Measurements from ENCODE around the gene MAPK14. TPM values are rescaled to one million over a fixed set of nuclear protein-coding genes. Genes with fewer than 3 reads are reported as not detected.

MAPK14 gene
- total RNA-seq, 3 donors from 2014 or later: 35.7 to 40.9 (median 38.7) TPM

GRCh38 chr6:36050947-36051710 is 23.5 kb downstream of the MAPK14 start:
- peaks cover 19% of the 10 kb centered on the region for H3K4me1 Mint-ChIP-seq (ENCODE audit: low read depth)
- DNase-seq (no peak), ATAC-seq (no peak)
- no peak overlapping the region for H3K4me3 Mint-ChIP-seq
- H3K9me3 Mint-ChIP-seq: no peaks in the 10 kb centered on the region
- H3K27me3 Mint-ChIP-seq (ENCODE audit: low read depth): no peaks in the 10 kb centered on the region
- peaks cover 6% of the 10 kb centered on the region for H3K36me3 Mint-ChIP-seq (ENCODE audit: insufficient read depth)

GRCh38 chr6:36052097-36052496 is 24.5 kb downstream of the MAPK14 start:
- no peak overlapping the region for H3K4me3 Mint-ChIP-seq
- H3K36me3 Mint-ChIP-seq (ENCODE audit: insufficient read depth): peaks cover 5% of the 10 kb centered on the region
- peaks cover 15% of the 10 kb centered on the region for H3K4me1 Mint-ChIP-seq (ENCODE audit: low read depth)
- H3K9me3 Mint-ChIP-seq: no peaks in the 10 kb centered on the region
- H3K27me3 Mint-ChIP-seq (ENCODE audit: low read depth): no peaks in the 10 kb centered on the region
- ATAC-seq: no peak
- DNase-seq: no peak

- ATAC-seq: no peak
- H3K4me3 Mint-ChIP-seq: no peak overlapping the region
- no peaks in the 10 kb centered on the region for H3K9me3 Mint-ChIP-seq
Observed at GRCh38 chr6:36053878-36054277, 26.3 kb downstream of the MAPK14 start.

GRCh38 chr6:36054415-36054814 is 26.8 kb downstream of the MAPK14 start:
- H3K4me1 Mint-ChIP-seq (ENCODE audit: low read depth): peaks cover 14% of the 10 kb centered on the region
- H3K36me3 Mint-ChIP-seq (ENCODE audit: insufficient read depth): peaks cover 7% of the 10 kb centered on the region
- H3K9me3 Mint-ChIP-seq: no peaks in the 10 kb centered on the region
- H3K27me3 Mint-ChIP-seq (ENCODE audit: low read depth): no peaks in the 10 kb centered on the region
- H3K4me3 Mint-ChIP-seq: no peak overlapping the region
- DNase-seq: no peak
- ATAC-seq: no peak

More at GRCh38 chr6:36053878-36054277, 26.3 kb downstream of the MAPK14 start:
- Mint-ChIP-seq H3K4me1 (ENCODE audit: low read depth) (peaks cover 13% of the 10 kb centered on the region), H3K27me3 (ENCODE audit: low read depth) (no peaks in the 10 kb centered on the region), H3K36me3 (ENCODE audit: insufficient read depth) (peaks cover 5% of the 10 kb centered on the region)
- DNase-seq: no peak

GRCh38 chr6:36054956-36055355 is 27.3 kb downstream of the MAPK14 start:
- H3K4me1 Mint-ChIP-seq (ENCODE audit: low read depth): peaks cover 17% of the 10 kb centered on the region
- no peaks in the 10 kb centered on the region for H3K27me3 Mint-ChIP-seq (ENCODE audit: low read depth)
- H3K36me3 Mint-ChIP-seq (ENCODE audit: insufficient read depth): peaks cover 12% of the 10 kb centered on the region
- ATAC-seq: no peak
- no peak for DNase-seq
- no peaks in the 10 kb centered on the region for H3K9me3 Mint-ChIP-seq
- H3K4me3 Mint-ChIP-seq: no peak overlapping the region

GRCh38 chr6:36056178-36056577 is 28.6 kb downstream of the MAPK14 start:
- H3K27me3 Mint-ChIP-seq (ENCODE audit: low read depth): no peaks in the 10 kb centered on the region
- no peaks in the 10 kb centered on the region for H3K9me3 Mint-ChIP-seq
- peaks cover 17% of the 10 kb centered on the region for H3K4me1 Mint-ChIP-seq (ENCODE audit: low read depth)
- H3K36me3 Mint-ChIP-seq (ENCODE audit: insufficient read depth): peaks cover 21% of the 10 kb centered on the region
- H3K4me3 Mint-ChIP-seq: no peak overlapping the region
- DNase-seq (no peak), ATAC-seq (no peak)

GRCh38 chr6:36061236-36061635 is 33.6 kb downstream of the MAPK14 start:
- Mint-ChIP-seq H3K36me3 (ENCODE audit: insufficient read depth) (peaks cover 30% of the 10 kb centered on the region), H3K4me3 (no peak overlapping the region), H3K9me3 (no peaks in the 10 kb centered on the region), H3K4me1 (ENCODE audit: low read depth) (peaks cover 33% of the 10 kb centered on the region), H3K27me3 (ENCODE audit: low read depth) (no peaks in the 10 kb centered on the region)
- no peak for ATAC-seq
- DNase-seq: no peak

GRCh38 chr6:36062247-36062646 is 34.6 kb downstream of the MAPK14 start:
- Mint-ChIP-seq H3K4me1 (ENCODE audit: low read depth) (peaks cover 40% of the 10 kb centered on the region), H3K27me3 (ENCODE audit: low read depth) (no peaks in the 10 kb centered on the region), H3K36me3 (ENCODE audit: insufficient read depth) (peaks cover 30% of the 10 kb centered on the region), H3K9me3 (no peaks in the 10 kb centered on the region), H3K4me3 (no peak overlapping the region)
- DNase-seq: no peak
- ATAC-seq: no peak

GRCh38 chr6:36063318-36064060 is 35.9 kb downstream of the MAPK14 start:
- Mint-ChIP-seq H3K4me3 (no peak overlapping the region), H3K36me3 (ENCODE audit: insufficient read depth) (peaks cover 27% of the 10 kb centered on the region), H3K9me3 (no peaks in the 10 kb centered on the region), H3K27me3 (ENCODE audit: low read depth) (no peaks in the 10 kb centered on the region), H3K4me1 (ENCODE audit: low read depth) (peaks cover 53% of the 10 kb centered on the region)
- DNase-seq: no peak
- ATAC-seq: no peak

GRCh38 chr6:36064770-36065396 is 37.3 kb downstream of the MAPK14 start:
- Mint-ChIP-seq H3K27me3 (ENCODE audit: low read depth) (no peaks in the 10 kb centered on the region), H3K4me1 (ENCODE audit: low read depth) (peaks cover 55% of the 10 kb centered on the region), H3K9me3 (no peaks in the 10 kb centered on the region), H3K36me3 (ENCODE audit: insufficient read depth) (peaks cover 21% of the 10 kb centered on the region), H3K4me3 (no peak overlapping the region)
- DNase-seq: no peak
- ATAC-seq: no peak

GRCh38 chr6:36065916-36066315 is 38.3 kb downstream of the MAPK14 start:
- peaks cover 58% of the 10 kb centered on the region for H3K4me1 Mint-ChIP-seq (ENCODE audit: low read depth)
- no peaks in the 10 kb centered on the region for H3K9me3 Mint-ChIP-seq
- peaks cover 13% of the 10 kb centered on the region for H3K36me3 Mint-ChIP-seq (ENCODE audit: insufficient read depth)
- ATAC-seq (no peak), DNase-seq (no peak)
- no peak overlapping the region for H3K4me3 Mint-ChIP-seq
- H3K27me3 Mint-ChIP-seq (ENCODE audit: low read depth): no peaks in the 10 kb centered on the region

- H3K27me3 Mint-ChIP-seq (ENCODE audit: low read depth): no peaks in the 10 kb centered on the region
- peaks cover 8% of the 10 kb centered on the region for H3K36me3 Mint-ChIP-seq (ENCODE audit: insufficient read depth)
- ATAC-seq (no peak), DNase-seq (no peak)
- H3K4me1 Mint-ChIP-seq (ENCODE audit: low read depth): peaks cover 61% of the 10 kb centered on the region
- no peak overlapping the region for H3K4me3 Mint-ChIP-seq
- no peaks in the 10 kb centered on the region for H3K9me3 Mint-ChIP-seq
Observed at GRCh38 chr6:36066817-36067216, 39.2 kb downstream of the MAPK14 start.

- Mint-ChIP-seq H3K9me3 (no peaks in the 10 kb centered on the region), H3K27me3 (ENCODE audit: low read depth) (no peaks in the 10 kb centered on the region), H3K36me3 (ENCODE audit: insufficient read depth) (peaks cover 9% of the 10 kb centered on the region), H3K4me3 (no peak overlapping the region), H3K4me1 (ENCODE audit: low read depth) (peaks cover 64% of the 10 kb centered on the region)
- ATAC-seq (peak; percentile 71 to 73), DNase-seq (no peak)
Observed at GRCh38 chr6:36067374-36068011, 39.9 kb downstream of the MAPK14 start.

- Mint-ChIP-seq H3K36me3 (ENCODE audit: insufficient read depth) (peaks cover 13% of the 10 kb centered on the region), H3K27me3 (ENCODE audit: low read depth) (no peaks in the 10 kb centered on the region), H3K9me3 (no peaks in the 10 kb centered on the region), H3K4me1 (ENCODE audit: low read depth) (peaks cover 64% of the 10 kb centered on the region), H3K4me3 (no peak overlapping the region)
- DNase-seq (no peak), ATAC-seq (no peak)
Observed at GRCh38 chr6:36068012-36068392, 40.4 kb downstream of the MAPK14 start.
